ENCODE measurements around the gene CLGN. TPM values are rescaled to one million over a fixed set of nuclear protein-coding genes. Genes with fewer than 3 reads are reported as not detected.
"Not testable (repeated sequence)": the region's sequence is repeated elsewhere in the genome, so short reads cannot be mapped to it uniquely, and the experiment has no call there.

The CLGN gene
- total RNA-seq (2014; rRNA removed; shearing (Covaris generic)) = 2.9 and 3.6 TPM in 2 replicates
- polyA plus RNA-seq (2015; cell fraction: cytosol; rRNA removed) = 1.1 and 1.4 TPM in 2 replicates
- polyA plus RNA-seq (2015; cell fraction: nucleus; rRNA removed) = 2.7 and 3.2 TPM in 2 replicates

DNA sequence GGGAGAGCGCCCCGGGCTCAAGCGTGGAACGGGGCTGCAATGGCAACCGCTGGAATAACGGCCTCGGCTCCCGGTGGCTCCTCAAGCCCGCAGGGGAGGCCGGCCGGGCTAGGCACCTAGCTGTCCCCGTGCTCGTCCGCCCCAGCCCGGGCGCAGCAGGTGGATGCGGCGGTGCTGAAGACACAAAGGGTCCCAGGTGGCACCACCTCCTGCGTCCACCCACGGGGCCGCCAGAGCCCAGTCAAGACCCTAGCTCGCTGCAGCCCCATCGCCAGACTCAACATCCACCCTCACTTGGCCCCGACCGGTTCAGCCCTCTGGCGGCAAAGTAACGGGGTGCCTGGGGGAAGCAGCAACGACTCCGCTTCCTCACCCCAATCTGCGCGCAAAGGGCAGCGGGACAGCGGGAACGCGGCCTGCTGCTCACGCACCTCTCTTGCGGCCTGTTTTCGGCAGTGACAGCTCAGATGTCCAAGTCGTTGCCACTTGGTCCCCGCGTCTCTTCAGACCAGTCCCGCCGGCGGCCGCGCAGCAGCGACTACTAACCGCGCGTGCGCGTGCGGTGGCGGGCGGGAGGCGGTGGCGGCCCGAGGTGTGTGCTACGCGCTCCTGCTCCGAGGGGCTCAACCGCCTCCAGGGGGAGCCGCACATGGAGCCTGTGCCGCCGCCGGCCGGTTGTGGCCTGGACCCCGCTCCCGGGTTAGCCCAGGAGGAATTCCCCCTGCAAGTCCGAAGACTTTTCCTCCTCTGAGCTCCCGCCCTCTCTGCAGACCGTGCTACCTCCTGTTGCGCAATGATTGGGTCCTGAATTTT lies at the start of gene CLGN:
Gene CLGN, minus strand, starts transcription at position 543 of the 813 bp plus-strand sequence. CDS start 14,570 bp downstream, outside the sequence.
- peak; percentile 68 for DNase-seq (ENCODE audit: low read depth)

DNA sequence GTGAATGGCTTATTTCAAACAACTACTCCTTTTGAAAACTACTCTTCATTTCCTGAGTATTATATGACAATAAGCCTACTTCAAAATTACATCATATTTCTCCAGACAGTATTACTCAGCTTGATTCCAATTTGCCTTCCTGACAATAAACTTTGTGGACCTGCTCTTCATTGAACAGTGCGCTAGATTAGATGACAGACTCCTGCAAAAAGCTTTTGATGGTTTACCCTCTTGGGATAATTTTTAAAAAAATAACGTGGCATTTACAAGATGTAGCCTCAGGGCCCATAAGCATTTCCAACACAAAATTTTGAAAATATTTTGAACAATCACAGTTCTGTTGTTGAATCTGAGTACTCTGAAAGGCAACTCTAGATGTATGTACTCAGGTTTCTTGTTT lies 44.7 kb upstream of the CLGN start:
- no peak for DNase-seq (ENCODE audit: low read depth)

DNA sequence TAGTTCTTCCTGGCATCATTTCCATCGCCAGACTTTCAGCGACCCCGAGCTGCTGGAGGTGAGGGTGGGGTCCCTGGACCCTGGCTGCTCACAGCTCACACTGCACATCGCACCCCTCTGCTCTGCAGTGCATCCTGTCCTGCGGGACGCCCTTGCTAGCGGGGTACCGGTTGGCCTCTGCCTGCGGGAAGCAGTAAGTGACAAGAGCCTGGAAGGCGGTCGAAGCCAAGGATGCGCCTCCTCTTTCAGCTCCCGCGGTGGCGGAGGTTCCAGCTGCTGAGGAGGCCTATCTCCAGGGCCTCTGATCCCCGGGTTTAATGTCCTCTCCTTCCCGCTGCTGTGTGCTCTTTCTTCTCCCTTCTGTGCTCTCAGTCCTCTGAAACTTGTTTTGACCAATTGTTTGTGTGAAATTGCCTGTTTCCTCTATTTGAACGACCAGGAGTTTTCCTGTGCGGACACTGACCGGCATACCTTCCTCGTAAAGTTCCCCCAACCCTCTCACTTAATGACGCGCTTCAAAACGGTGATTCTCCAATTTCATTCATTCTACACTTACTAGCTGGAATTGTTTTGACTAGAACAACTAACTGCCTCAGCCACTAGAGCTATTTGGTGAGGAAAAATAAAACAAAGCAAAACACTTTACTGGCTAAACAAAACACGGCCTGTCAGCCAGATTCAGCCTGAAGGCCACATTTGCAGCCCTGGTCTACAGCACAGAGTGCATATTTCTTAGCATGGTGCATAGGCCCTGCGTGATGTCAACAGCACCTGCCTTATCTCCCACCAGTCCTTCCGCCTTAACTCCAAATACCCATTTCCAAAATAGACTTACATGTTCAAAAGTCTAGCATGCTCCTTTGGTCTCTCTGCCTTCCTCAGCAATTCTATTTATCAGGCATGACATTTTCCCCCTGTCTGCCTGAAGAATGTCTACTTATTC lies 42.6 kb upstream of the CLGN start:
- DNase-seq (ENCODE audit: low read depth) = no peak

DNA sequence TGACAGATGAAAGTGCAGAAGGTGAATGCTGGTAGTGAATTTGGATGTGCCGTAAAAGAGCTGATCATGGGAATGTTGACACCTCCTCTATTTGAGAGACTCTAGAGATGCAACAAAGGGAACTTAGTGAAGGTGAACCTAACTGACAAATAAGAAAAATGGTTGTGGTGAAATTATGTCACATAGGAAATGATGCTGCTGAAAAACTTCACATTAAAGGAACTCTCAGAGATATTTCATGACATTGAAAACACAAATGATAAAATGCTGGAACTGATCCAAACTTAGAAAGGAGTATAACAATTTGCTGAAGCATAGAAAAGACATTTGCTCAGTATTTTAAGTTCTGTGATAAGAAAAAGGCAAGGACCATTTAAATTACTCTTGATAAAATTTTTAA lies 38.7 kb upstream of the CLGN start:
- DNase-seq (ENCODE audit: low read depth) = no peak

DNA sequence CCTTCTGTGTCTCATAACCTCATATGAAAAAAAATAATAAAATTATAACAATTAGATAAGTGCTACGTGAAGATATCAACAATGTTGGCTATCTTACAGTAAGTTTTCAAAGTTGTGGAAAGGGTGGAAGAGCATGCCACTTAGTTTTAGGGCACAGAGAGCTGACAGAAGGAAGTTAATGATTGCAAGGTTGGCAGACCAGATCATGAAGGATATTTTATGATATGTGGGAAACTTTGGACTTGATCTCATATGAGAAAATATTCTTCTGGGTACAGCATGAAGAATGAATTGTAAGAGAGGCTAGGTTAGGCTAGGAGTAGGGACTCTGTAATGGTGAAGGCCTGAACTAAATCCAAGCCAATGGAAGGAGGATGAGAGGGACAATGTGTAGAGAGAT lies 36.2 kb upstream of the CLGN start:
- DNase-seq (ENCODE audit: low read depth) = no peak

GRCh38 chr4:140463182-140463581 lies 35.7 kb upstream of the CLGN start:
- DNase-seq (ENCODE audit: low read depth) = no peak

DNA sequence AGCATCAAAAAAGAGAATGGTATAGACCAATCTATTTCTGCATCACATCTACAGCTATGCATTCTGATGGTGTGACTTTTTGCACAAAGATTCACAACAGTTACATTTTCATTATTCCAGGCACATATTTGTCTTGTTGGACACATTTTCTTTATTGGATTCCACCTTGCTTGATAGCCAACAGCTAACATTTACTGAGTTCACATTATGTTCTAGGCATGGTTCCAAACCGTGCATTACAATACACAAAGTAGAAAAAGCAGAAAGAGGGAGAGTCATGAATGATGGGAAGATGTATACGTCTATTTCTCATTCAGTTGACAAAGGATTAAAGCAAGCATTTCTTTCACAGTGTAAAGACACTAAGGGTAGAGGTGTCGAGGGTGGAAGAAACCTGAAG lies 22.9 kb upstream of the CLGN start:
- DNase-seq (ENCODE audit: low read depth) = no peak

- DNase-seq (ENCODE audit: low read depth) = no peak
These were observed 21.4 kb upstream of the CLGN start for GRCh38 chr4:140448830-140449229.

DNA sequence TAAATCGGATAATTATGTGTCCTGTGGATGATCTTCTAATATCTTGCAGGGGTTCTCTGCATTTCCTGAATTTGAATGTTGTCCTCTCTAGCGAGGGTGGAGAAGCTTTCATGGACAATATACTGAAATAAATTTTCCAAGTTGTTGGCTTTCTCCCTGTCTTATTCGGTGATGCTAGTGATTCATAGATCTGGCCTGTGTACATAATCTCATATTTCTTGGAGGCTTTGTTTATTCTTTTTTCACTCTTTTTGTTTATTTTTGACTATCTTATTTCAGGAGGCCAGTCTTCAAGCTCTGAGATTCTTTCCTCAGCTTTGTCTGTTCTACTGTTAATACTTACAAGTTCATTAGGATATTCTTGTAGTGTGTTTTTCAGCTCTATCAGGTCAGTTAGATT lies 20.7 kb upstream of the CLGN start:
- DNase-seq (ENCODE audit: low read depth) = no peak

DNA sequence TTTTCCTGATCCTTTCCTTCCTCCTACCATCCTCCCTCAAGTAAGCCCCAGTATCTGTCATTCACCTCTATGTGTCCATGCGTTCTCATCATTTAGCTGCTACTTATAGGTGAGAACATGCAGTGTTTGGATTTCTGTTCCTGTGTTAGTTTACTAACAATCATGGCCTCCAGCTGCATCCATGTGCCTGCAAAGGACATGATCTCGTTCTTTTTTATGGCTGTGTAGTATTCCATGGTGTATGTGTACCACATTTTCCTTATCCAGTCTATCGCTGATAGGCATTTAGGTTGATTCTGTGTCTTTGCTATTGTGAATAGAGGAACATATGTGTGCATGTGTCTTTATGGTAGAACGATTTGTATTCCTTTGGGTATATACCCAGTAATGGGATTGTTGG lies 16.9 kb upstream of the CLGN start:
- DNase-seq (ENCODE audit: low read depth) = not testable (repeated sequence)

GRCh38 chr4:140439644-140440142 lies 12.2 kb upstream of the CLGN start:
- no peak for DNase-seq (ENCODE audit: low read depth)

GRCh38 chr4:140427919-140428471 lies 547 bp upstream of the CLGN start:
- no peak for DNase-seq (ENCODE audit: low read depth)

DNA sequence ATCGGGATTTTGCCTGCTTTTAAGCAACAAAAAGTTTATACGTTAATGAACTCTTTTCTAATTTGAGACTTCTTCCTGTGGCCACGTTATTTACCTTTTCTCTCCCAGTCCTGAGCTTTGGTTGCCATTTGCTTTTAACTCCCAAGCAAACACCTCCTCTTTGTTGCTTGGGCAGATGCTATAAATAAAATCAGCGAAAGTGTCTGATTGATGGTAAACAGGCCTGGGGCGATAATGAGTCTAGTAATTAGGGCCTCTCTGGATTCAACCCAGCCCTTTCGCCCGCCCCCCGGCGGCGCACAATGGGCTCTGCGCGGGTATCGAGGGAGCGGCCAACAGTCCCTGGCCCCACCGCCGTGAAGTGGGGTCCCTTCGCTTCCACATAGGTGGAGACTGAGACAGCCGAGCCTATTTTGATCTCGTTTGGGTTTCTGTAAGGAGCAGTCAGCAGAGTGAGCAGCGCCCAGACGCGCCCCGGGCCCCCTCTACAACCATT lies 790 bp downstream of the CLGN start:
- peak; percentile 5 for DNase-seq (ENCODE audit: low read depth)

DNA sequence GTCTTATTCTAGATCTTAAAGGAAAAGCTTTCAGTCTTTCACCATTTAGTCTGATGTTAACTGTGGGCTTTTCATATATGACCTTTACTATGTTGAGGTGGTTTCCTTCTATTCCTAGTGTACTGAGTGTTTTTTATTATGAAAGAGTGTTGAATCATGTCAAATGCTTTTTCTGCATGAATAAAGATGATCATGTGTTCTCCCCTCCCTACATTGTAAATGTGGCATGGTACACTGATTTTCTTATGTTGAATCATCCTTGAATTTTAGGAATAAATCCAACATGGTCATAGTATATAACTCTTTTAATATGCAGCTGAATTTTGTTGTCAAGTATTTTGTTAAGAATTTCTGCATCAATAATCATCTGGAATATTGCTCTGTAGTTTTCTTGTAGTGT lies 4.3 kb downstream of the CLGN start:
- DNase-seq (ENCODE audit: low read depth) = no peak

DNA sequence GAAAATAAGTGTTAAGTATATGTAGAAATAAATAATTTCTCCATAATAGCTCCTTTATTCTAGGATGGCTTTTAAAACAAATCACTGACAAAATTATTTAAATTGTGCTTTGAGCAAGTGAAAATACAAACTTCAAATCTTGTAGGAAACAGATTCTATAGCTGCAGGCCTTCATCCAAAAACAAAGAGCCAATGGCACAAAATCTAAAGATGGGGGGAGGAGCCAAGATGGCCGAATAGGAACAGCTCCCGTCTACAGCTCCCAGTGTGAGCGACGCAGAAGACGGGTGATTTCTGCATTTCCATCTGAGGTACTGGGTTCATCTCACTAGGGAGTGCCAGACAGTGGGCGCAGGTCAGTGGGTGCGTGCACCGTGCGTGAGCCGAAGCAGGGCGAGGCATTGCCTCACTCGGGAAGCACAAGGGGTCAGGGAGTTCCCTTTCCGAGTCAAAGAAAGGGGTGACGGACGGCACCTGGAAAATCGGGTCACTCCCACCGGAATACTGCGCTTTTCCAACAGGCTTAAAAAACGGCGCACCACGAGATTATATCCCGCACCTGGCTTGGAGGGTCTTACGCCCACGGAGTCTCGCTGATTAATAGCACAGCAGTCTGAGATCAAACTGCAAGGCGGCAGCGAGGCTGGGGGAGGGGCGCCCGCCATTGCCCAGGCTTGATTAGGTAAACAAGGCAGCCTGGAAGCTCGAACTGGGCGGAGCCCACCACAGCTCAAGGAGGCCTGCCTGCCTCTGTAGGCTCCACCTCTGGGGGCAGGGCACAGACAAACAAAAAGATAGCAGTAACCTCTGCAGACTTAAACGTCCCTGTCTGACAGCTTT lies 14.1 kb downstream of the CLGN start:
- DNase-seq (ENCODE audit: low read depth) = not testable (repeated sequence)

- no peak for DNase-seq (ENCODE audit: low read depth)
These were observed 18.5 kb downstream of the CLGN start for GRCh38 chr4:140408974-140409373.

DNA sequence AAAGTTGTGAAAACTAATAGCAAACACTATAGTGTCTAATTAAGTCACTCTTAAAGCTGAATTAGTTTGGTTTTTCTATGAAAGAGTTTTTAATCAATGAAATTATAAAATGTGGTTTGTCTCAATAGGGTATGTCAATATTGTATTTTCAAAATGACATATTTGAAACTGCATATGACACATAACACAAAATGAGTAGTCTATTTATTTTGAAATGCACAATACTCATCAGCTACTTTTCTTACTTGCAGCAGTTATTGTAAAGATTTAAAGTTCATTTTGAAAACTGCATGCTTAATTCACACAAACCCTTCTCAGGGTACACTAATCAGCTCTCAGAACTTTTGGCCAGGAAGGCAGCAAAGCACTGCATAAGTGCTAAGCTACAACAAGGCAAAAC lies 21.2 kb downstream of the CLGN start:
- DNase-seq (ENCODE audit: low read depth) = no peak

DNA sequence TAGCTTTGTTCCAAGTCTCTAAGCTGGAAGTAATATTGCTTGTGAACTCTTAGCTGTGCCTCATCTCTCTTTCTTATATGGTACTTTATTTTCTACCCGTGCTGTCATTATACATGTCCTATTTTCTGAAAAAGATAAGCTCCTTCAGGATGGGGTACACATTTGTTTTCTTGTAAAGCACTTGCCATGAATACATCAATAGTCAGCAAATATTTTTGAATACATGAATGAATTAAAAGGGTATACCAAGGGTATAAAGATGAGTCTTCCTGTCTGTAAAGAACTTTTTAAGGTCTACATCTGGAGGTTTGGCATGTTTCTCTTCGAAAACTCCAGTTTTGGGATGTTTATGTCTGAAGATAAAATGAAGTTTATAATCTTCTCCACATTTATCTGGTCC lies 27.3 kb downstream of the CLGN start:
- DNase-seq (ENCODE audit: low read depth) = no peak

DNA sequence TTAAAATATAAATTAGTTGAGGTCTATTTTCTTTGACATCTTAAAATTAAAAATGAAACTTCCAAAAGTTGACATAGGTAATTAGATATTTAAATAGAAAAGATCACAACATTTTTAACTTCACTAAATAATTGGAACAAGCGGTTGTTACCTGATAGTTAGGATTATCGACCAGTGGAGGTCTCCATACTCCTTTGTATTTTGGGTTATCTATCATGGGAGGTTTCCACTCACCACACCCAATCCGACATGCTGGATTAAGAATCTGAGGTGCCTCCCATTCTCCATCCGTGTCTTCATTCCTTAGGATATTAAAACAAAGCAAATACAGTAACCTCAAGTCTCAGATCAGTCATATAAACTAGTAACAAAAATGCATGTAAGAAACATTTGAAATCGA lies 31.8 kb downstream of the CLGN start:
- no peak for DNase-seq (ENCODE audit: low read depth)

GRCh38 chr4:140388015-140388414 lies 39.4 kb downstream of the CLGN start:
- DNase-seq (ENCODE audit: low read depth) = no peak

All from HT1080 (cell line).